Posterior vena cava (tissue), 2 donors: Measurements from ENCODE around the gene MT1B. TPM values are rescaled to one million over a fixed set of nuclear protein-coding genes. Genes with fewer than 3 reads are reported as not detected.
"Not testable (repeated sequence)": the region's sequence is repeated elsewhere in the genome, so short reads cannot be mapped to it uniquely, and the experiment has no call there.

ENCODE experiments used
- DNase-seq: peaks from one replicate; pipeline ENCODE4 v3.0.0-alpha.2; 2020; ENCODE audit warnings: low spot score
- intact Hi-C, 2 donors: fragments of 100-400 bp; cut with DNase I; formaldehyde crosslinking; loops; one replicate each; pipeline versions ENCODE4 v1.14.1 to v1.14.2; 2022 to 2023
- total RNA-seq, 2 donors: library from RNA; stranded (reverse); fragmentation: NEBNext Ultra II Directional; extraction: Animal tissue kit (Norgen Biotek cat#: 25700); gene quantifications; one replicate each; pipeline ENCODE4 v1.2.1, GENCODE V29; 2021
- donor health status: DM: yes; HTN: yes; CAD: no.
- donor health status: DM: yes; HTN: yes; CAD: no.

Gene MT1B
- total RNA-seq, 2 donors from 2014 or later = not detected

DNA sequence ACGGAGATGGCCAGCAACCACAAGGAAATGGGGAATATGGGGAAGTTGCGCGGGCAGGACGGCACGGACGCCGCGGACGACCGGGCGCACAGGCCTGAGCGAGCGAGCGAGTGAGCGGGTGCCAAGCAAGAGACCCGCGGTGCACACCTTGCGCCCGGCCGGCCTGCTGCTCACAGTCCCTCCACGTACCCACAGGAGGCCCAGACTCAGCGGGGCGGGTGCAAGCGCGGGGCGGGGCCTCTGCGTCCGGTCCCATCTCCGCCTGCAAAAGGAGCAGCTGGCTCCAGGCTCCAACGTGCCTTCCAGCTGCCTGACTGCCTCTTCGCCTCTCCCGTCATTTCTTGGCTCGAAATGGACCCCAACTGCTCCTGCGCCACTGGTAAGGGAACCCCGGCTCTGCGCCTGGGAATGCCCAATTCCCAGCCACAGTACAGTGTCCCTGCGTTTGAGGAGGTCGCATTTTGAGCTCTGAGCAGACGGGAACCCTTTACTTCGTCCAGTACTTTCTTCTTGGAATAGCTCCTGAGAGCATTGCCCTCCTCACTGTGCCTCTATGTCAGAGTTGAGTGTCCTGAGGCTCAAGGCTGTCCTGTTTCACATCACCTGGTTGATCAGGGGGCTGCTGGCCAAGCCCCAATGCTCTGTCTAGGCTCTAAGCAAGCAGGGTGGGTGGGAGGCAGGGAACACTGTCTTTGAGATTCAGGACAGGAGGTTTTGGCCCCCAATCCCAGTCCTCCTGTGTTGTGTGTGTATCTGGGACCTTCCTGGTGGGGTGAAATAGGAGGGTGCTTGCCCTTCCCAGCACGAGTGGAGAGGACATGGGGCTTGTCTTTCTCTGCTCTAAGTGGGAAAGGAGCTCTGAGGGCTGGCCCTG is 34.2 kb upstream of the MT1B start:
- intact Hi-C loops = no loop called here
- DNase-seq = peak; percentile 94

- DNase-seq = no peak
- intact Hi-C loops = no loop called here
Observed at GRCh38 chr16:56618138-56618537, 33.5 kb upstream of the MT1B start.

GRCh38 chr16:56620339-56620897 is 31.3 kb upstream of the MT1B start:
- DNase-seq = peak; percentile 74
- intact Hi-C loops = no loop called here

- DNase-seq, intact Hi-C loops: not testable (repeated sequence)
Observed at GRCh38 chr16:56621665-56622445, 29.8 kb upstream of the MT1B start.

- intact Hi-C loops, DNase-seq: not testable (repeated sequence)
Observed at GRCh38 chr16:56623184-56623583, 28.5 kb upstream of the MT1B start.

GRCh38 chr16:56623637-56624036 is 28.0 kb upstream of the MT1B start:
- intact Hi-C loops = no loop called here

GRCh38 chr16:56625140-56625942 is 26.3 kb upstream of the MT1B start, which contains the start of gene MT1E:
Gene MT1E, plus strand, starts transcription at chr16:56625781. Its CDS starts 71 bp downstream, at chr16:56625852.
- intact Hi-C loops = no loop called here

More at GRCh38 chr16:56623637-56624036, 28.0 kb upstream of the MT1B start:
- no peak for DNase-seq

GRCh38 chr16:56625943-56626654 is 25.6 kb upstream of the MT1B start:
- intact Hi-C loops = no loop called here
- DNase-seq = peak; percentile 94

More at GRCh38 chr16:56625140-56625942, 26.3 kb upstream of the MT1B start, which contains the start of gene MT1E:
- peak; percentile 94 for DNase-seq

GRCh38 chr16:56626685-56627084 is 25.0 kb upstream of the MT1B start:
- DNase-seq = no peak
- intact Hi-C loops = no loop called here

DNA sequence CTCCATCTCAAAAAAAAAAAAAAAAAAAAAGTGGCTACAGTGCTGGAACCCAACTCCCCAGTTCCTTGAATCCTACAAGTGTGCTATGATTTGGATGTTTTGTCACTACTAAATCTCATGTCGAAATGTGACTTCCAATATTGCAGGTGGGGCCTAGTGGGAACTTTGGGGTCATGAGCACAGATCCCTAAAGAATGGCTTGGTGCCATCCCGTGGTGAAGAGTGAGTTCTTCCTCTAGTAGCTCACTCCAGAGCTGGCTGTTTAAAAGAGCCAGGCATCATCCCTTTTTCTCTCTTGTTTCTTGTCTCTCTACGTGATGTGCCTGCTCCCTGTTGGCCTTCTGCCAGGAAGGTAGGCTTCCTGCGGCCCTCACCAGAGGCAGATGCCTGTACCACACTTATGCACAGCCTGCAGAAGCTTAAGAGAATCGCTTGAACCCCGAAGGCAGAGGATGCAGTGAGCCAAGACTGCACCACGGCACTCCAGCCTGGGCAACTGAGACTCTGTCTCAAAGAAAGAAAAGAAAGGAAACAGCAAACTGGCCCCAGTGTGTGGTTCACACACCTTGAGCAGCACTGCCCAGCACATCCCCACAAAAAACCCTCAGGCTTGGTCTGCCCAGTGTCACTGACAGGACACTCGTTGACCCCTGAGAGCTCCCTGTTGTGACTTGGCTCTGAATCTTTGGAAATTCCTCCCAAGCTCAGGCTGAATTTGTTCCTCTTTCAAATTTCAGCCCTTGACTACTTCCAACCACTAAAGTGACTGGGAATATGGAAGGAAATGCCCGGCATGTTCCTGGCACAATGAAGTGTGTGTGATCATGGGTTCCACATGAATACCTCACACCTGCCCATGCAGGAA is 23.0 kb upstream of the MT1B start:
- intact Hi-C loops = no loop called here
- DNase-seq = peak; percentile 38

DNA sequence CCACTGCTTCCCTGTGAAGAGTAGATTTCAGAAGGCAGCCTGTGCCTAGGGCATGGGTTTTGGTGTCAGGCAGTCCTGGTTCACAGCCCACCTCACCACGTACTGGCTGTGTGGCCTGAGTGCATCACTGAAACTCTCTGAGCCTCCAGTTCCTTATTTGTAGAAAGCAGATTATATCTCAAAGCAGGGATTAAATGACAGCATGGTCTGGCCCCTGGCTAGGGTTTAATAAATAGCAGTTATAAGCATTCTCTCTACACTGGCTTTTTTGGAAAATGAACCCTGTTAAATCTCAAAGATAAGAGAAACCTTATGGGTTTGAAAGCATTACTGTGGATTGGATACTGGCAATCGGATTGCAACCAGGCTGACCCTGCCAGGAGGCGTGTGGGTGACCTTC is 22.2 kb upstream of the MT1B start:
- DNase-seq = no peak
- intact Hi-C loops = no loop called here

DNA sequence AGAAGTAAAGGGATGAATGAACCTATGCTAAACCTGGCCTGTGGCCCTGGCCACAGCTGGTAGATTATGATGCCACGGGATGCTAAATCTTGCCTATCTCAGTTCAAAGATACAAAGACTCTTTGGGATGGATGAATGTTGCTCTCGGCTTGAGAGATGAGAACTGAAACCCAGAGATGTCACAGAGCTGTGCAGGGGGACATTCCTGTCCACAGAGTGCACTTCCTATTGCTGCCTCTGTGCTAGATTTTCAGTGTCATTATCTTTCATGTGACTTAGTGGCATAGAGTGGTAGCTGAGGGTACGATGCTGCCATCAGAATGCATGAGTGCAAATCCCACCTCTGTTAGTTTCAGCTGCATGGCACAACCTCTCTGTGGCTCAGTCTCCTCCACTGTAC is 21.6 kb upstream of the MT1B start:
- intact Hi-C loops = no loop called here
- DNase-seq = no peak

DNA sequence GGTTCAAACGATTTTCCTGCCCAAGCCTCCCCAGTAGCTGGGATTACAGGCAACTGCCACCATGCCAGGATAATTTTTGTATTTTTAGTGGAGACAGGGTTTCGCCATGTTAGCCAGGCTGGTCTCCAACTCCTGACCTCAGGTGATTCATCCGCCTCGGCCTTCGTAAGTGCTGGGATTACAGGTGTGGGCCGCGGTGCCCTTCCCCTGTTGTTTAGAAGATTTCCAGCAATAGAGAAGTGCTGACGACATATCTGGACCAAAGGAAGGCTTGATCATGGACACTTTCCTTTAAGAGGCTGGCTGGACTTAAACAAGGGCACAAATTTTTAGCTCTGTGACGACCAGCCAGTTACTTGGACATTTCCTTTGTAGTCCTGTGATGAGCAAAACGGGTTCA is 20.5 kb upstream of the MT1B start:
- intact Hi-C loops = no loop called here

DNA sequence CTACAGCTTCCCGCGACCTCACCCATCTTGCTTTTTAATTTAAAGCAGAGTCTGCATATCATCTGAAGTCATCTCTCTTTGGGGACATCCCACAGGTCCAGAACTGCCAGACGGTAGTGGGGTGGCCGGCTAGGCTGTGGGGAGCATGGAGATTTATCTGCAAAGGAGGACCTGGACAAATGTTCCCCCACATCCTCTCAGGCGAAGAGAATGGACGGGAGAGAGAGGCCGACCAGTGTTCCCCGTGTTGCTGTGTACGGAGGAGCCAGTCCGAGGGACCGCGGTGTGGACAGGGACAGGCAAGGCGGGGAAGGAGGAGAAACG is 19.9 kb upstream of the MT1B start:
- DNase-seq = no peak
- intact Hi-C loops = no loop called here

More for the DNA sequence above, 20.5 kb upstream of the MT1B start:
- no peak for DNase-seq

GRCh38 chr16:56632156-56632847 is 19.4 kb upstream of the MT1B start, which contains the start of gene MT1M:
Gene MT1M, plus strand, starts transcription at chr16:56632659. Its CDS starts 73 bp downstream, at chr16:56632732.
- intact Hi-C loops = no loop called here
- DNase-seq = peak; percentile 94

- intact Hi-C loops = no loop called here
- peak; percentile 76 for DNase-seq
Observed at GRCh38 chr16:56632848-56633365, 18.8 kb upstream of the MT1B start.

GRCh38 chr16:56633535-56633934 is 18.2 kb upstream of the MT1B start:
- peak; percentile 63 for DNase-seq
- intact Hi-C loops = no loop called here
